Bronchial smooth muscle cell (primary cell): Measurements from ENCODE around the gene NUP58. TPM values are rescaled to one million over a fixed set of nuclear protein-coding genes. Genes with fewer than 3 reads are reported as not detected.

Source experiments
- total RNA-seq: library from RNA; depleted of rRNA; stranded (reverse); fragments of >200 nt; gene quantifications from 2 replicates; pipeline ENCODE4 v1.2.1, GENCODE V29; 2014

The NUP58 gene, protein sequence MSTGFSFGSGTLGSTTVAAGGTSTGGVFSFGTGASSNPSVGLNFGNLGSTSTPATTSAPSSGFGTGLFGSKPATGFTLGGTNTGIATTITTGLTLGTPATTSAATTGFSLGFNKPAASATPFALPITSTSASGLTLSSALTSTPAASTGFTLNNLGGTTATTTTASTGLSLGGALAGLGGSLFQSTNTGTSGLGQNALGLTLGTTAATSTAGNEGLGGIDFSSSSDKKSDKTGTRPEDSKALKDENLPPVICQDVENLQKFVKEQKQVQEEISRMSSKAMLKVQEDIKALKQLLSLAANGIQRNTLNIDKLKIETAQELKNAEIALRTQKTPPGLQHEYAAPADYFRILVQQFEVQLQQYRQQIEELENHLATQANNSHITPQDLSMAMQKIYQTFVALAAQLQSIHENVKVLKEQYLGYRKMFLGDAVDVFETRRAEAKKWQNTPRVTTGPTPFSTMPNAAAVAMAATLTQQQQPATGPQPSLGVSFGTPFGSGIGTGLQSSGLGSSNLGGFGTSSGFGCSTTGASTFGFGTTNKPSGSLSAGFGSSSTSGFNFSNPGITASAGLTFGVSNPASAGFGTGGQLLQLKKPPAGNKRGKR
- 13.7 and 21.9 TPM in 2 replicates for total RNA-seq

GRCh38 chr13:25301347-25302113 is at the start of gene NUP58:
TSS of gene NUP58 (plus strand) at chr13:25301625. CDS start at chr13:25301774, 149 bp downstream.

DNA sequence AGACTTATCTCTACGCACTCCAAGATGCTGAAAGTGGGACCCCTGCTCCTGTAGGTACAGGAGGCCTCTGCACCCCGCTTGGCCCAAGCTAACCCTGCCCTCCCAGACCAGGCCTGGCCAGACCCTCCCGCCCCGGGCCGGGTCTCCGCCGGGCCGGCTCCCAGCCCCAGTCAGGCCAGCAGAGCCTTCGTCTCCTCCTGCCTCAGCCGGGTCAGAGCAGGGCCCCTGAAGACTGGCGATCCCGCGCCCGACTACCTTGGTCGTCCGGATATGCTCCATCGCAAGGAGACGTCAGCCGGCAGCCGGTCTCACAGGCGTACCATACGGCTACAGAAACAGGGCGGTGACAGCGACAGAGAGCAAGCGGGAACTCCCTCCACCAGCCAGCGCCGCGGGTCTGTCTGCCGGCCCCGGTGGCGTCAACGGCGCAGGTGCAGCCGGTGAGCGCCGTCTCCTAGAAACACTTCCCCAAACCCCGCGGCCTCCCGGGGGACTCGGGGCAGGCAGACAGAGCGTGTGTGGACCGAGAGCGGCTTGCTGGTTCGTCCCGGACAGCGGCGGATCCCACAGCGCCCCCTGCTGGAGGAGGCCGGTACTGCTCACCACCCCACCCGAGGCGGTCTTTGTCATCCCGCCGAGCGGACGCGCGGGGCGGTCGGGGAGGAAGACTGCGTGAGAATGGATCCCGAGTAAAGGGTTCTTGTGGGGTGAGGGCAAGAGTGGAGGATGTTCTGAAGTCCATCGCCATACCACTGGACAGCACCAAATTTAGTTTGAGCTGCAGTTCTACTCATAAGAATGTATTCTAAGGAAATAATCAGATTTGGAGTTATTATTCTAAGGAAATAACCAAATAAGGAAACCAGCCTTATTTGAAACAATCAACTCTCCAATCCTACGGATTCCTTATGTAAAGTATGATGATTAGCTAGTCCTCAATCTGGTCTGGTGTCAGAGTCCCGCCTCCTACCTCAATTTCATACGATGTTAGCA is 14.2 kb upstream of the NUP58 start, which contains the start of gene MTMR6:
Gene MTMR6, minus strand, starts transcription at position 520 of the 993 bp plus-strand sequence. Its CDS starts 241 bp downstream, at position 279.

GRCh38 chr13:25371875-25372283 is 70.5 kb downstream of the NUP58 start, which contains the start of gene ATP8A2:
TSS of gene ATP8A2 (plus strand) at chr13:25371974. CDS start at chr13:25372213, 239 bp downstream.

Other genes starting within 250 kb of the NUP58 start
- gene PABPC3, start 205.5 kb upstream of the NUP58 start, total RNA-seq: under 0.01 and 0.17 TPM in 2 replicates
- gene AMER2, start 129.3 kb upstream of the NUP58 start, total RNA-seq: under 0.01 TPM in 1 of 2 replicates, not detected in the other
- 7.8 and 12.6 TPM in 2 replicates for gene MTMR6, start 14.1 kb upstream of the NUP58 start, total RNA-seq
- 0.09 and 2.2 TPM in 2 replicates for gene ATP8A2, start 70.3 kb downstream of the NUP58 start, total RNA-seq